GM18502 (cell line): Measurements from ENCODE around the gene GALNT18.

Experiments
- ATAC-seq: cut with Tn5 transposase; IDR thresholded peaks from one replicate; pipeline ENCODE4 v1.9.1; 2021; ENCODE audit warnings: mild to moderate bottlenecking; ENCODE audit not compliant: unreplicated experiment, poor library complexity

GALNT18 gene

DNA sequence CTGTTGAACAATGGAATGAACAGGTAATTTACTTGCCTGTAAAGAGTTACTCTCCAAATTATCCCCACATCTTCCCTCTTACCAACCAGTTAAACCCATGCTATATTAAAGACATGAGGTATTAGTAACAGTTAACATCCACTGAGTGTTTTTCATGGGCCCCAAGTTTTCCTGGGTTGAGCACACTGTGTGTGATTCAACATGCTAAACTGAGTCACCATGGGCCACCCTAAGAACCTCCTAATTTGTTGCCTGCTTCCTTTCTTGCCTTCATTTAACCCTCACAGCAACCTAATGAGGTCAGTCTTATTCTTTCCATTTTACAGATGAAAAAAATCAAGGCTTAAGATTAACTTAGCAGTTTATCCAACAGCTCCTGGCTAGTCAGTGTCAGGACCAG lies 51.0 kb downstream of the GALNT18 start:
- ATAC-seq: no peak

- no peak for ATAC-seq
Measured at GRCh38 chr11:11569936-11570491, 51.8 kb downstream of the GALNT18 start.

DNA sequence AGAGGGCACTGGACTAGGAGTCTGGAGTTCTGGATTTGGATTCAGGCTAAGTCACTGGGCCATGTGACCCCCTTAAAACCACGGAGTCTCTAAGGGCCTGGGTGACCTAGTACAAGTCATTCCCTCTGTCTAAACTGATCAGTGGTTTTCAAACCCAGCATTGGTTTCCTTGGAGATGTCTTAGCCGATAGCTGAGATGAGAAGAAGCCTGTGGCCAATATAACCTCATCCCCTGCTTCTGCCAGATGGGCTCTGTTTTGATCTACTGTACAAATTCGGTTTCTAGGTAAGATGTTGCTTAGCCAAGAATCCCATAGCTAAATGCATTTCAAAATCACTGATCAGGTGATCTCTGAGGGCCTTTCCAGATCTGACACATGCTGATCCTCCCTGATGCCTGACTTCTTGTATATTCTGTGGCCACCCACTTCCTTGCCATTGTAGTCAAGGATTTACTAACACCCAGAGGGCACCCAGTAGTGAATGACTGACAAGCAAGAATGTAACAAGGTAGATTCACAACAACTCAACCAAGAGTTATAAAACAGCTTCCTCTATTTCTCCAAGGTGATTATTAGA lies 53.1 kb downstream of the GALNT18 start:
- no peak for ATAC-seq

DNA sequence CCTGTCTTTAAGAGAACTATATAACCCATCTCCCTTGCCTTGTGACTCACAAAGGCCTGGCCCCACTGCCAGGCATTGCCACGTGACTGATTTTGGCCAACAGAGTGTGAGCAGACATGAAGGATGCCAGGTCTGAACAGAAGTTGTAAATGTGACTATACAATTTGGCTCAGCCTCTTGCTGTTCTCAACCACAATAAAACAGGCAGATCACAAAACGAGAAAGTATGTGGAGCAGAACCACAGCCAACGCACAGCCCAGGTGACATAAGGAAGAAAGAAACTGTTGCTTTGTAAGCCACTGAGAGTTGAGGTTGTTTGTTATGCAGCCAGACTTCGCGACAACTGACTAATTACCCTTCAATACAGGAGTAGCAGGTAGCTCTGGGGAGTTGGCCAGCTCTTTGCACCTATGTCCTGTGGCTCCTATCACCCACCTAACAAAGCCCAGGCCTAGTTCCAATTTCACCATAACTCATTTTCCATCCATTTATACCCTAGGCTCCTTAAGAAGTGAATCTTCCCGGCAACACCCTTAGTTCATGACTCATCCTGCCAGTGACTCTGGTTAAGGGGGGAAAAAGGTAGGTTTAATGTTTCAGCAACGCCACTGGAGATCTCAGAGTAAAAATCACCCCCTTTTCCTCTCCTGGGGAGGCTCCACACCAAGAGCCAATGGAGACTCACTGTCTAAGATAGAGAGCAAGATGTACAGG lies 53.7 kb downstream of the GALNT18 start:
- ATAC-seq: no peak

DNA sequence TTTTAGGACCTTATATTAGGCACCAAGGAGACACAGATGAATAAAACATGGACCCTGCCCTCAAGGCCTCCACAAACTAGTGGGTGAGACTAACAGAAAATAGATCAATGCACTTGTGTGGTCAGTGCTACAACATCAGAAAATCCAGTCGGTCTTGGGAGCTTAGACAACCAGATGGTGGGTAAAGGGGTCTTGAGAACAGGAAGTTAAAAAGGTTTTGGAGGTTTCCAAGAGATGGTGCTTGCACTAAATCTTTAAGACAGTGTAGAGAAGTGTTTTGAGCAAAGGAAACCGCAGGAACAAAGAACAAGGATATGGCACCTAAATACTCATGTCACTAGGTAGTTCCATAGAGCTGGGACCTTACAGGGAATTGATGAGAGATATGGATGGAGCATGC lies 56.2 kb downstream of the GALNT18 start:
- ATAC-seq: no peak

- no peak for ATAC-seq
Measured at GRCh38 chr11:11563200-11563975, 58.4 kb downstream of the GALNT18 start.

GRCh38 chr11:11561991-11562390 lies 59.8 kb downstream of the GALNT18 start:
- ATAC-seq: no peak

DNA sequence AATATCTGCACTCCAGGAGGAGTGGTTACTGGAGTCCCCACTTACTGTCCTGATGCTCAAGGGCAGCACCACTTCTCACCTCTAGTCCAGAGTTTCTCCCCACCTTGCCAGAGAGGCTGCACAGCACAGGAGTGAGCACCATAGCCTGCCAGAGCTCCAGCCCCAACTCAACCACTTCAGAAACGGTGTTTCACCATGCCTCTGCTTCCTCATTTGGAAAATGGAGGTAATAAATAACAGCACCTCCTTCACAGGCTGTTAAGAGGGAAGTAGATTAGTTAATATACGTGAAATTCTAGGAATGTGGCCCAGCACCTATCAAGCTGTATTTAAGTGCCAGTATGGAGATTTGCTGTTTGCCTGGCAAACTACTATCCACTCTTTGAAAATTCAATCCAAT lies 63.0 kb downstream of the GALNT18 start:
- no peak for ATAC-seq

- ATAC-seq: no peak
Measured at GRCh38 chr11:11558396-11558795, 63.4 kb downstream of the GALNT18 start.

DNA sequence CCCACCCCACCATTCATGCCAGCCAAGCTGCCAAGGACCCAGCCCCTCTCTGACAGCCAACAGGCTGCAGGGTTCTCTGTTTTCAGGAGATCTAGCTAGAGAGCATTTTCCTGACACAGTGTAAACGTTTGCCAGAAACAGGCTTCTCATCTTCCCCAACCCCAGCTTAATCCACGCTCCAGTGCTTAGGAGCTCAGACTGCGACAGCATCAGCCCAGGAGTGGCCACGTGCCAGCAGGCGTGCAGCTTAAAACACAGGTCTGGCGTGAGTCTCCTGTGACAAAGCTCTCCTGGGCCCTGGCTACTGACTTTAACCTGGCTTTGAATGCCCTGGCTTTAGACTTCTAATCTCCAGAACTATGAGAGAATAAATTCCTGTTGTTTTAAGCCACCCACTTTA lies 66.6 kb downstream of the GALNT18 start:
- ATAC-seq: no peak

- no peak for ATAC-seq
Measured at GRCh38 chr11:11553573-11553972, 68.2 kb downstream of the GALNT18 start.

DNA sequence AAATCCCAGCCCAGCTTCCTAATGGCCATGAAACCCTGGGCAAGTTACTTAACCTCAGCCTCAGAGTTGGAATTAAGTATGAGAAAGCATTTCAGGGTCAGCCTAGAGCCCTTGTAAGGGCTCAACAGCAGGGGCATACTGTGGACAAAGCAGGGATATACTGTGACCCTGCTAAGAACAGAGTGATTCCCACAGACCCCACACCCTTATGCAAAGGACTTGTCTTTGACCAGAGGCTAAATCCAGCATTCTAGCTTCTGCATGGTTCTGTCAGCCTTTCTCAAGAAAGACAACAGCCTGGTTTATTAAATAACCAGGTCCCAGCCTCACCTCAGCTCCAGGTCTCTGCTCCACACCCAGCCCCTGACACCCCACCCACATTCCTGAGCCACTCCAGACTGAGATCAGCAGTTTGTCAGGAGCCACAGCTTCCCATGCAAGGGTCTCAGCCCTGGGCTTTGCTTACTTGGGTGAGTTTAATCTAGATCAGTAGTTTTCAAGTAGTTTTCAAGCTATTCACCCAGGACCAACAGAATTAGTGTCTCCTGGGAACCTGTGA lies 69.2 kb downstream of the GALNT18 start:
- no peak for ATAC-seq

DNA sequence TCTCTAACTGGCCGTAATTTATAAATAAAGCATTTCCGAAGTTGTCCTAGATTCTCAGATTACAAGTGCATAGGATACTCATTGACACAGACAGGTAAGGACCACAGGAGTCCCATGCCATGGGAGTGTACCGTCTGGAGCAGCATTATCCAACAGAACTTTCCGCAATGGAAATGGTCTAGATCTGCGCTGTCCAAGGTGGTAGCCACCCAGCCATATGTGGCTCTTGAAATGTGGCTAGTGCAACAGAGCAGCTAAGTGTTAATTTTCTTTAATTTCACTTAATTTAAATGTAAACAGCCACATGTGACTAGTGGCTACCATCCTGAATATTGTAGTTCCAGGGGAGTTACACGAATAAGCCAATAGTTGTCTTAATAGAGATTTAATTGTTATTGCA lies 71.3 kb downstream of the GALNT18 start:
- no peak for ATAC-seq

DNA sequence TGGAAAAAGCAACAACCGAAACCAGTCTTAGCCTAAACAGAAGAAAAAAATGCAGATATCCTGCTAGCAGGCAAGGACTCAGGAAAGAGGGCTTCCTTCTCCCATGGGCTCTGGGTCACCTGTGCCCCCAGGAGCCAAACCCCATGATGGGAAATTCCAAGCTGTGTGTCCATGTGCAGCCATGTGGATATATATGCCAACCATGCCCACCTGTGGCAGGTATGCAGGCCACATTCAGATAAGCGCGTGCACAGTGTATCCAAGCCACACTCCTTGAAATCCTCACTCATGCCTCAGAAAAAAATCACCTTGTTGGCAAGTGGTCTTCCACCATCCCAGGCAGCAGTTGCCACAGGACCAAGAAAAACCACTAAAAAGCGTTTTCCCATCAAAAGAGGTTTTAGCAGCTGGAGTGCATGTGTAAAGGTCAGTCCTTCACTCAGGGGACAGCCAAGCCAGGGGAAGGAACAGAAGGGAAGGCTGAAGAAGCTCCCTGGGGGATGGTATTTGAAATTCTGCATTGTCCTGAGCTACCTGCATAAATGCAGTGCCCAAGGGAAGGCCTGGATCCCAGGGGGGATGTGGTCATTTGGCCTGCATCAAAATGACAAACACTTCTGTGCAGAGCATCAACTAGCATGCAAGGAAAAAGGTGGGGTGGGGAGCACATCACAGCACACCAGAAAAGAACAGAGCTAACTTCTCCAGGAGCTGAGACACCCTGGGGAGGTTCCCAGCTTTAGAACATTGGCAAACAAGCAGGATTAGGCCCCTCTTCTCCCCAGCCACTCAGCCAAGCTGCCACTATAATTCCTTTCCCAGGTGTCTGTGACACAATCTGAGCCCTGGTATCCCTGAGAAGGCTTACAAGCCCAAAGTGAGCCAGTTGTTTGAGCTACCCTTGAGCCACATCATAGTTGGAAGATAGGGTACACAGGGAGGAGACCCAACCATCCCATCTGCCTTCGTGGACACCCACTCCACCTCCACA lies 76.2 kb downstream of the GALNT18 start:
- ATAC-seq: no peak

- ATAC-seq: no peak
Measured at GRCh38 chr11:11543656-11544055, 78.1 kb downstream of the GALNT18 start.

DNA sequence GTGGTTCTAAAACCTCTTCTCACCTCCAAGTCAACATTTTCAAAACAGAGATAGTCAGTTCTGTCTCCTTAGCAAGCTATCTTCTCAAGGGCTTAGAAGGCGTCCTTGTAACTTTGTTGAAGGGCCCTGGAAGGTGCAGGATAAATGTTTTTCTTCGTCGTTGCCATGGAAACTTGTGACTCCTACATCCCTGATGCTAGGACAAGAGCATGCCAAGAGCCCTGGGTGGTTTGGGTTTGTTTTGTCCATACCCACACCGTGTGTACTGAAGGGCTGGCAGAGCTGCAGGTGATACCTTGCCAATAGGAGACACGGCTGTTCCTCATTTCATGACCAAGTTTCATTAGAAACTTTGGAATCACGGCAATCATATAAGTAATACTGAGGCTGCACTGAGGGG lies 81.6 kb downstream of the GALNT18 start:
- ATAC-seq: no peak

DNA sequence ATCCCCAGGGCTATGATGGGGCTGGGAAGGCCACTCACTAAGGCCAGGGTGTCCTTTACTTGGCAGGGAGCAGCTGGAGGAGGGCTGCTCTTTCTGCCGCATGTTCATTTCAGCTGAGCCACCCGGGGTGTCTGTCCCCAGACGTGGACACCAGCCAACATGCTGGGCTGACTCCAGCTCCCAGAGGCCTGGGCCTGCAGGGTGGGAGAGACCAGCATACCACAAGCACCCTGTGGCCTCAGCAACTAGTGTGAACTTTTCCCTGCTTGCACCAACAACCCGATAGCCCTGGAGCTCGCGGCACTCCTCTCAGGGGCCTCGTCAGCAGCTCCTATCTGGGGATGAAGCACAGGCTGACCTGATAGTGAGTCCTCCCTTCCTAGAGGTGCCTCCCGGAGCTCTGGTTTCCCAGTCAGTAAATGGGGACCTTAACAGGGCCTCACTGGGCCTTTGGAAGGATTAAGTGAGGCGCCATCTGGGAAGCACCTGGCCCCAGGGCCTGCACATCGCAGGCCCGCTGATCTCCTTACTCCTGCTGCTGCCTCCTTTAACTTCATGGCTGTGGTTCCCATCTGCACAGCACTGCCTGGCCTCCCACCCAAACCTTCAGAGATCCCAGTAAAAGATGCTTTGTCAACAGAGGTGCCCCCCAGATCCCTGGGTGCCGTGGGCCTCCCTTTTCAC lies 83.4 kb downstream of the GALNT18 start:
- no peak for ATAC-seq

DNA sequence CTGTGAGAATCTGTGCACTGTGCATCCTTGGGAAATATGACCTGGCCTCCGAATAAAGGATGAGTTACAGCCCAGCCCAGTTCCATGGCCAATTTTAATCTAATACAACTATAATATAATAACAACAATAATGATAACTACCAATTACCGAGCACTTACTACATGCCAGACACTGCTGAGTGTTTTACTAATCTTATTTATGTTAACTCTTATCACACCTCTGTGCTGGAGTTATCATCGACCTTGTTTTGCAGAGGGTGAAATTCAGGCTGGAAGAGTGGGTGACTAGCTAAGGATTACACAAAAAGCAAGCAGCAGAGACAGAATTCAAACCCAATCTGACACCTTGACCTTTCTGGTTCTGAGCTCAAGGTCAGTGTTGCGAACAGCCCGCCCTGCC lies 83.9 kb downstream of the GALNT18 start:
- ATAC-seq: no peak

DNA sequence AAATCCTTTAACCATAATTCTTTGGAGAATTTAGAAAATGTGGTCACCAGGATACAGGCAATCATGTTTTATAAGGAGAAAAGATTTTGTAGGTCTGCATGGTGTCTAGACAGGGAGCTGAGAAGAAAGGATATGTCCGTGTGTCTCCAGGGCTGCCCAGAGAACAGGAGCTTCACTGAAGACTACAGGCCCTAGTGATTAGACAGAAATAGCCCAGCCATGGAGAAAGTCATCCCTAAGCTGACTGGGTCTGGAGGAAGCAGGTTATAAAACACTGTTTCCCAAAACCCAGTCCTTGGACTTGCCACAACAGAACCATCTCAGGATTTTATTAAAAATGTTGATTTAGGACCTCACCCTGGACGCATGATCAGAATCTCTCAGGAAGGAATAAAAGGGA lies 84.4 kb downstream of the GALNT18 start:
- ATAC-seq: no peak
